ENCODE data around the gene MYMK. TPM values are rescaled to one million over a fixed set of nuclear protein-coding genes. Genes with fewer than 3 reads are reported as not detected.

Gene MYMK
- polyA plus RNA-seq, 3 donors = not detected

- Histone ChIP-seq H3K4me2 (replicated peaks; ENCODE audit: extremely low read depth, low read length, poor library complexity, severe bottlenecking) (peak overlapping the region; percentile 12), H2AFZ (ENCODE audit: insufficient read depth, low read depth, low read length, poor library complexity, severe bottlenecking) (no peak overlapping the region), H3K4me1 (ENCODE audit: control insufficient read depth in 1 of 2, insufficient read depth in 2 of 2, low read length in 2 of 2) (peaks cover 78 to 87% of the 10 kb centered on the region in 2 donors), H3K79me2 (ENCODE audit: insufficient read depth, low read length) (peaks cover 24% of the 10 kb centered on the region), H3K9ac (ENCODE audit: insufficient read depth, low read length, poor library complexity, severe bottlenecking) (no peak overlapping the region), H3K27ac (ENCODE audit: low read depth in 1 of 2, low read length in 2 of 2) (no peak overlapping the region), H3K27me3 (ENCODE audit: control insufficient read depth in 2 of 2, insufficient read depth in 2 of 2, low read length in 2 of 2) (no peaks in the 10 kb centered on the region), H3K4me3 (replicated peaks in 1 of 3; ENCODE audit: low read depth in 2 of 3, low read length in 3 of 3) (peak overlapping the region in 1 of 3 experiments; percentile 17), H3K9me3 (replicated peaks in 1 of 2; ENCODE audit: control insufficient read depth in 1 of 2, insufficient read depth in 1 of 2, low read length in 2 of 2) (no peaks in the 10 kb centered on the region), H4K20me1 (ENCODE audit: insufficient read depth, low read length) (peaks cover 99% of the 10 kb centered on the region), H3K36me3 (replicated peaks in 1 of 2; ENCODE audit: control insufficient read depth in 1 of 2, insufficient read depth in 2 of 2, low read length in 2 of 2) (peaks cover 44 to 45% of the 10 kb centered on the region in 2 donors)
- DNase-seq = no peak
- intact Hi-C loops (cut with micrococcal nuclease) = loop anchor here in 1 of 2 donors (10.0 kb wide), 1 partner anchor 552 kb away; the partner anchor contains the start of gene BRD3OS
- Mint-ChIP-seq H3K9me3 (no peaks in the 10 kb centered on the region), H3K27me3 (ENCODE audit: low read depth in 3 of 3) (peaks cover 1 to 3% (median 2%) of the 10 kb centered on the region in 3 donors), H3K36me3 (peaks cover 30 to 54% of the 10 kb centered on the region in 2 donors), H3K4me3 (no peak overlapping the region), H3K4me1 (peaks cover 63% of the 10 kb centered on the region), H3K27ac (peak overlapping the region in 1 of 7 donors; percentile 69)
- WGBS (ENCODE audit: insufficient coverage) = 66% methylated on average over 15 of the region's 19 CpGs
- no peak for TF ChIP-seq CTCF (IDR thresholded peaks at IDR 0.05)
Observed at GRCh38 chr9:133472753-133473378, 51.9 kb downstream of the MYMK start.

GRCh38 chr9:133472277-133472645 lies 52.5 kb downstream of the MYMK start:
- DNase-seq = no peak
- WGBS (ENCODE audit: insufficient coverage) = 95% methylated on average over 10 of the region's 11 CpGs
- H2AFZ ChIP-seq (ENCODE audit: insufficient read depth, low read depth, low read length, poor library complexity, severe bottlenecking) = no peak overlapping the region
- H3K79me2 ChIP-seq (ENCODE audit: insufficient read depth, low read length) = peaks cover 18% of the 10 kb centered on the region
- H3K27ac ChIP-seq (ENCODE audit: low read depth in 1 of 2, low read length in 2 of 2) = no peak overlapping the region
- H3K36me3 Mint-ChIP-seq = peaks cover 30 to 52% of the 10 kb centered on the region in 2 donors
- peaks cover 44 to 45% of the 10 kb centered on the region in 2 donors for H3K36me3 ChIP-seq (replicated peaks in 1 of 2; ENCODE audit: control insufficient read depth in 1 of 2, insufficient read depth in 2 of 2, low read length in 2 of 2)
- no peak overlapping the region for H3K4me3 Mint-ChIP-seq
- peaks cover 0 to 3% (median 1%) of the 10 kb centered on the region in 3 donors for H3K27me3 Mint-ChIP-seq (ENCODE audit: low read depth in 3 of 3)
- no peak for TF ChIP-seq CTCF (IDR thresholded peaks at IDR 0.05)
- peak overlapping the region; percentile 0 for H3K4me2 ChIP-seq (replicated peaks; ENCODE audit: extremely low read depth, low read length, poor library complexity, severe bottlenecking)
- peaks cover 93% of the 10 kb centered on the region for H4K20me1 ChIP-seq (ENCODE audit: insufficient read depth, low read length)
- H3K4me1 Mint-ChIP-seq = peaks cover 57% of the 10 kb centered on the region
- no peaks in the 10 kb centered on the region for H3K27me3 ChIP-seq (ENCODE audit: control insufficient read depth in 2 of 2, insufficient read depth in 2 of 2, low read length in 2 of 2)
- no peak overlapping the region for H3K4me3 ChIP-seq (replicated peaks in 1 of 3; ENCODE audit: low read depth in 2 of 3, low read length in 3 of 3)
- H3K4me1 ChIP-seq (ENCODE audit: control insufficient read depth in 1 of 2, insufficient read depth in 2 of 2, low read length in 2 of 2) = peaks cover 72 to 81% of the 10 kb centered on the region in 2 donors
- H3K27ac Mint-ChIP-seq = no peak overlapping the region
- no peaks in the 10 kb centered on the region for H3K9me3 ChIP-seq (replicated peaks in 1 of 2; ENCODE audit: control insufficient read depth in 1 of 2, insufficient read depth in 1 of 2, low read length in 2 of 2)
- intact Hi-C loops (cut with micrococcal nuclease) = loop anchor here in 1 of 2 donors (10.0 kb wide), 1 partner anchor 553 kb away; the partner anchor contains the start of gene BRD3OS
- no peak overlapping the region for H3K9ac ChIP-seq (ENCODE audit: insufficient read depth, low read length, poor library complexity, severe bottlenecking)
- no peaks in the 10 kb centered on the region for H3K9me3 Mint-ChIP-seq

Measured in CD14-positive monocyte (primary cell).